M059J (cell line): ENCODE results near the gene KCTD21. TPM values are rescaled to one million over a fixed set of nuclear protein-coding genes. Genes with fewer than 3 reads are reported as not detected.
"Not testable (repeated sequence)": the region's sequence is repeated elsewhere in the genome, so short reads cannot be mapped to it uniquely, and the experiment has no call there.

Experiments
- DNase-seq: peaks from one replicate; pipeline ENCODE4 v3.0.0-alpha.2; 2012; ENCODE audit warnings: low read depth
- total RNA-seq: library from RNA; depleted of rRNA; stranded (reverse); fragments of >200 nt; shearing (Covaris generic); gene quantifications from 2 replicates; pipeline ENCODE4 v1.2.3, GENCODE V29; 2014; rRNA removed

Gene KCTD21
- 3.3 and 7.7 TPM in 2 replicates for total RNA-seq

- peak; percentile 97 for DNase-seq
These were observed at the start of gene KCTD21, which contains the start of gene USP35 for GRCh38 chr11:78188286-78189173. Gene KCTD21, minus strand, starts transcription at chr11:78188626. Its CDS starts 14,072 bp downstream, at chr11:78174554. Gene USP35, plus strand, starts transcription at chr11:78188919. Its CDS starts 7,327 bp downstream, at chr11:78196246.

- no peak for DNase-seq
These were observed 49.0 kb upstream of the KCTD21 start for GRCh38 chr11:78237293-78238046.

- no peak for DNase-seq
These were observed 45.6 kb upstream of the KCTD21 start for GRCh38 chr11:78234006-78234405.

GRCh38 chr11:78233046-78233445 is 44.6 kb upstream of the KCTD21 start:
- not testable (repeated sequence) for DNase-seq

- DNase-seq: peak; percentile 88
These were observed 43.6 kb upstream of the KCTD21 start for GRCh38 chr11:78231962-78232501.

- DNase-seq: no peak
These were observed 41.9 kb upstream of the KCTD21 start for GRCh38 chr11:78230161-78230877.

- DNase-seq: no peak
These were observed 40.7 kb upstream of the KCTD21 start for GRCh38 chr11:78229106-78229505.

GRCh38 chr11:78228467-78228866 is 40.0 kb upstream of the KCTD21 start:
- DNase-seq: peak; percentile 66

GRCh38 chr11:78227921-78228320 is 39.5 kb upstream of the KCTD21 start:
- no peak for DNase-seq

- DNase-seq: peak; percentile 12
These were observed 38.6 kb upstream of the KCTD21 start for GRCh38 chr11:78226684-78227680.

- DNase-seq: no peak
These were observed 36.5 kb upstream of the KCTD21 start for GRCh38 chr11:78224906-78225420.

- DNase-seq: no peak
These were observed 36.1 kb upstream of the KCTD21 start for GRCh38 chr11:78224506-78224905.

- no peak for DNase-seq
These were observed 35.0 kb upstream of the KCTD21 start for GRCh38 chr11:78223320-78223954.

- not testable (repeated sequence) for DNase-seq
These were observed 34.3 kb upstream of the KCTD21 start for GRCh38 chr11:78222726-78223125.

GRCh38 chr11:78221396-78222315 is 33.2 kb upstream of the KCTD21 start:
- no peak for DNase-seq

- DNase-seq: no peak
These were observed 32.1 kb upstream of the KCTD21 start for GRCh38 chr11:78220218-78221157.

GRCh38 chr11:78219493-78220217 is 31.2 kb upstream of the KCTD21 start:
- no peak for DNase-seq
